NCI-H526 (cell line): ENCODE data around the gene CDH4.

Source experiments
- DNase-seq, 2 experiments: peaks; one replicate each; lab custom pipeline; 2025; lab: John Stamatoyannopoulos, UW

Gene CDH4

GRCh38 chr20:61929561-61929960 is 677.5 kb downstream of the CDH4 start:
- no peak for DNase-seq

GRCh38 chr20:61929971-61930666 is 678.1 kb downstream of the CDH4 start:
- no peak for DNase-seq

GRCh38 chr20:61930776-61931475 is 678.9 kb downstream of the CDH4 start:
- DNase-seq: no peak

- DNase-seq: no peak
Observed at GRCh38 chr20:61931476-61932198, 679.6 kb downstream of the CDH4 start.

- no peak for DNase-seq
Observed at GRCh38 chr20:61932199-61932592, 680.1 kb downstream of the CDH4 start.

GRCh38 chr20:61932711-61933480 is 680.8 kb downstream of the CDH4 start:
- DNase-seq: no peak

GRCh38 chr20:61933481-61933950 is 681.5 kb downstream of the CDH4 start:
- no peak for DNase-seq

- DNase-seq: no peak
Observed at GRCh38 chr20:61933951-61934715, 682.1 kb downstream of the CDH4 start.

GRCh38 chr20:61934716-61935530 is 682.9 kb downstream of the CDH4 start:
- no peak for DNase-seq

- no peak for DNase-seq
Observed at GRCh38 chr20:61935926-61936700, 684.1 kb downstream of the CDH4 start.

- no peak for DNase-seq
Observed at GRCh38 chr20:61936701-61937131, 684.7 kb downstream of the CDH4 start.

- DNase-seq: no peak
Observed at GRCh38 chr20:61937146-61937962, 685.3 kb downstream of the CDH4 start.

- DNase-seq: no peak
Observed at GRCh38 chr20:61937963-61938838, 686.1 kb downstream of the CDH4 start.

GRCh38 chr20:61938839-61939690 is 687.0 kb downstream of the CDH4 start:
- DNase-seq: no peak

GRCh38 chr20:61939691-61940360 is 687.8 kb downstream of the CDH4 start:
- DNase-seq: no peak

GRCh38 chr20:61940491-61940890 is 688.4 kb downstream of the CDH4 start:
- DNase-seq: no peak
